Adipocyte (in vitro differentiated cells): Measurements from ENCODE around the gene CRYBG1.

ENCODE experiments used
- DNase-seq: peaks from one replicate; pipeline ENCODE4 v3.0.0-alpha.2; 2015; ENCODE audit warnings: low read depth
- H3K27me3 ChIP-seq: replicated peaks from 2 replicates; pipeline ENCODE4 v1.7.0; 2013; ENCODE audit warnings: mild to moderate bottlenecking, low read length, moderate library complexity; ENCODE audit not compliant: control insufficient read depth, insufficient read depth
- H3K36me3 ChIP-seq: 2 replicates; pipeline ENCODE4 v1.7.0; 2013; ENCODE audit warnings: low read length, mild to moderate bottlenecking, moderate library complexity; ENCODE audit not compliant: control insufficient read depth, insufficient read depth, severe bottlenecking
- H3K4me1 ChIP-seq: 2 replicates; pipeline ENCODE4 v1.7.0; 2013; ENCODE audit warnings: mild to moderate bottlenecking, low read length, moderate library complexity; ENCODE audit not compliant: control insufficient read depth, insufficient read depth
- H3K4me3 ChIP-seq: 2 replicates; pipeline ENCODE4 v1.7.0; 2013; ENCODE audit warnings: mild to moderate bottlenecking, low read length, moderate library complexity
- H3K9ac ChIP-seq: 2 replicates; pipeline ENCODE4 v1.7.0; 2013; ENCODE audit warnings: mild to moderate bottlenecking, low read length, moderate library complexity
- H3K9me3 ChIP-seq: 2 replicates; pipeline ENCODE4 v1.7.0; 2013; ENCODE audit warnings: mild to moderate bottlenecking, low read length, moderate library complexity; ENCODE audit not compliant: control insufficient read depth

Gene CRYBG1

DNA sequence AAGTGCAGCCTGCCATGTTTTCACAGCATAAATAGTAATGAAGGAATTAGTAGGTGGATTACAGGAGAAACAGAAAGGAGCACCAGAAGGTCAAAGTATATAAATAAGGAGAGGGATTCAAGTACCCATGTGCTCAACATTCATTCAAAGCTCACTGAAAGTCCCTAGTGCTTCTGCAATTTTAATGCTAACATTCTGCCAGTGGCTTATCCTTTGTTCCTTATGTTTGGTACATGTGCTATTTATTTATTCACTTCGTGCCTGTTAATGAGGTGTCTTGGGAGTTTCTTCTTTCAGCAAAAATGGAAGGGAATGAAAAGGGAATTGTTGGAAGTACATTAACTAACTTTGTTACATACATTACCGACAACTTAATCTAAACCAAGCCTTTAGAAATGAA lies 105.7 kb downstream of the CRYBG1 start:
- Histone ChIP-seq H3K36me3 (no peaks in the 10 kb centered on the region), H3K9ac (no peak overlapping the region), H3K4me1 (peaks cover 29% of the 10 kb centered on the region), H3K9me3 (no peaks in the 10 kb centered on the region), H3K4me3 (no peak overlapping the region), H3K27me3 (no peaks in the 10 kb centered on the region)
- DNase-seq, result no peak

DNA sequence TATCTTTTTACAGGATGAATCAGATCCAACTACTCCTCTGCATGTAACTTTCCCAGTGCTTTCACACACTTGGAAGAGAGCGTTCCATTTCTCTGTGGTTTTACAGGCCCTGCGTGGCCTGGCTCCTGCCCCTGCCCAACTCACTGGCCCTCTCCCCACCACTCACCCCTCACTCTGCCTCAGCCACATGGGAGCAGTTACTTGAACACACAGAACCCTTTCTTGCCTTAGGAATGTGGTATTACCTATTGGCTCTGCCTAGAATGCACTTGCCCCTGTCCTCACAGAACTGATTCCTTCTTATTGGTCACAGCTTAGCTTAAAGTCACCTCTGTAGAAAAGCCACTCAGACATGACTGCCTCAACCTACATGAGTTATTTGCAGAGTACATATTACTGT lies 108.4 kb downstream of the CRYBG1 start:
- Histone ChIP-seq H3K36me3 (no peaks in the 10 kb centered on the region), H3K9me3 (no peaks in the 10 kb centered on the region), H3K4me1 (peaks cover 40% of the 10 kb centered on the region), H3K4me3 (no peak overlapping the region), H3K27me3 (no peaks in the 10 kb centered on the region), H3K9ac (no peak overlapping the region)
- no peak for DNase-seq

DNA sequence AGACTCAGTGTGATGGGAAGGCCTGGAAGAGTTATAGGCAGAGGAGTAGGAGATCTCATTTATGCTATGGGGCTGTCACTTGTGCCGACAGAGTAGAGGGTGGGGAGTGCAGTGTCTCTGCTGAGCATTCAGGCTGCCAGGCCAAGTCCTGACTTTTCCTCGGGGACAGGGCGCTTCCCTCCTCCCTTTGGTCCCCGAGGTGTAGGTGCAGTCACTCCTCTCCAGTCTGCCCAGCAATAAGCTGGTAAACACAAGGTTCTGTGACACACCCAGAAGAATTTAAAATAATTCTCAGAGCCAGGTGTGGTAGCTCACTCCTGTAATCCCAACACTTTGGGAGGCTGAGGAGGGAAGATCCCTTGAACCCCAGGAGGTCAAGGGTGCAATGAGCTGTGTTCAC lies 109.4 kb downstream of the CRYBG1 start:
- peaks cover 47% of the 10 kb centered on the region for H3K4me1 ChIP-seq
- H3K4me3 ChIP-seq, result no peak overlapping the region
- H3K9ac ChIP-seq, result no peak overlapping the region
- H3K36me3 ChIP-seq, result no peaks in the 10 kb centered on the region
- H3K9me3 ChIP-seq, result no peaks in the 10 kb centered on the region
- no peak for DNase-seq
- H3K27me3 ChIP-seq, result no peaks in the 10 kb centered on the region

DNA sequence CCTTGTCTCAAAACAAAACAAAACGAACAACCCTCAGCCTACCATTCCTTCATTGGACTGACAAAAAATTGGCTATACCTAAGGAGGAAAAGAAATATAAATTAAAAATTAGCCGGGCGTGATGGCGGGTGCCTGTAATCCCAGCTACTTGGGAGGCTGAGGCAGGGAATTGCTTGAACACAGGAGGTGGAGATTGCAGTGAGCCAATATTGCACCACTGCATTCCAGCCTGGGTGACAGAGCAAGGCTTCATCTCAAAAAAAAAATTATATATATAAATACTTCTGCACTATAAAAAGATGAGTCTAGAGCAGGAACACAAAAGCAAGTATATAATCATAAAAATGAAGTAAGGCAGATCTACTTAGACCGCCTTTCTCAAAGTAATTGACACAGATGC lies 109.8 kb downstream of the CRYBG1 start:
- Histone ChIP-seq H3K4me1 (peaks cover 47% of the 10 kb centered on the region), H3K4me3 (no peak overlapping the region), H3K9ac (no peak overlapping the region), H3K27me3 (no peaks in the 10 kb centered on the region), H3K9me3 (no peaks in the 10 kb centered on the region), H3K36me3 (no peaks in the 10 kb centered on the region)
- DNase-seq, result peak; percentile 32

DNA sequence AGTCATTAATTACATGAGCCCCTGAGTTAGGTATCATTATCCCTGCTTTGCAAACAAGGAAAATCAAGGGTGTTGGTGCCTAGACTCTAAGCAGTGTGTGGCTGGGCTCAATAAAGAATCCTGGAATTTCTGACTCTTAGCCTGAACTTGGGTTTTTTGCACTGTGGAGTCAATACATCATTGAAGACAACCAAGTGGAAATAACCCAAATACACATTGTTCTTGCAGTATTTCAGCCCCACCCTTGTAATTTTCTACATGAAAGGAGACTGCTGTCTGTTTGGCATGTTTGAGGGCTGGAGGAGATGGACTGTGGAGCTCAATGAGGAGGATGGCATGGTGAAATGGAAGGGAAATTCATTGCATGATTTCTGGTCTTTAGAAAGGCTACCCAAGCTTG lies 110.3 kb downstream of the CRYBG1 start:
- Histone ChIP-seq H3K27me3 (no peaks in the 10 kb centered on the region), H3K9ac (no peak overlapping the region), H3K4me3 (no peak overlapping the region), H3K9me3 (no peaks in the 10 kb centered on the region), H3K36me3 (no peaks in the 10 kb centered on the region), H3K4me1 (peaks cover 47% of the 10 kb centered on the region)
- DNase-seq, result no peak

DNA sequence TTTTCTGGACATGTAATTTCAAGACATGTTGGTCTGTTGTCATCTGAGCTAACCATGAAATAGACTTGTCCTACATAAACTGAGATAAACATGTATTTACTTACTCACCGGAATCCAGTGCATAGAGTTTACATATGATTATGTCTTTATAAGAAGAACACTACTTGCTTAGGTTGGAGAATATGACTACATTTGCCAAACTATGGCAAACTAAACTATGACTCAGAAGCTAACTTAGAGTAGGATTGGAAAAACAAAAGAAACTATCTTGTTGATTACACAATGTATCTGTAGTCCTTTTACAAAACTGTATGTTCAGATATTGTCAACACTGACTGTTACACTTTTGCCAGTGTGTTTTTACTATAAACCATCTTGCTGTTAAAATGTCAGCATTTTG lies 113.3 kb downstream of the CRYBG1 start:
- no peaks in the 10 kb centered on the region for H3K9me3 ChIP-seq
- no peak overlapping the region for H3K9ac ChIP-seq
- peaks cover 44% of the 10 kb centered on the region for H3K4me1 ChIP-seq
- no peak overlapping the region for H3K4me3 ChIP-seq
- H3K27me3 ChIP-seq, result no peaks in the 10 kb centered on the region
- no peaks in the 10 kb centered on the region for H3K36me3 ChIP-seq
- DNase-seq, result peak; percentile 72

DNA sequence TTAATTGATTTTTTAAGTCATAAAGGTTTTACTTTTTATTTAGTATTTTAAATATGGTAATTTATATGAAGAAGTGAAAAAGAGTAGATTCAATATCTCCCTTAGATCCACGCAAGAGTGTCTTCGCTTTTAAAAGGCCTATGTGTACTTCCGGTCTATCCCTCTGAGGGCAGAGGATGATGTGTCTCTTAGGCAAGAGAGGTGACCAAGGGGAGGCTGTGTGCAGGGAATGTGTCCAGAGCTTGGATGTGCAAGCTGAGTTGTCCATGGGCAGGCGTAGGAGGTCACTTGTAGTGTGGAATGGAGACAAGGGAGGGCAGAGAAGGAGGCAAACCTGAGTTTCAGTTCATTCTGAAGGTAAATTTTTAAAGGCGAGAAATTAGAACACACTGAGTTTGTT lies 113.9 kb downstream of the CRYBG1 start:
- peaks cover 38% of the 10 kb centered on the region for H3K4me1 ChIP-seq
- no peaks in the 10 kb centered on the region for H3K27me3 ChIP-seq
- DNase-seq, result no peak
- H3K9me3 ChIP-seq, result no peaks in the 10 kb centered on the region
- no peaks in the 10 kb centered on the region for H3K36me3 ChIP-seq
- H3K4me3 ChIP-seq, result no peak overlapping the region
- no peak overlapping the region for H3K9ac ChIP-seq

DNA sequence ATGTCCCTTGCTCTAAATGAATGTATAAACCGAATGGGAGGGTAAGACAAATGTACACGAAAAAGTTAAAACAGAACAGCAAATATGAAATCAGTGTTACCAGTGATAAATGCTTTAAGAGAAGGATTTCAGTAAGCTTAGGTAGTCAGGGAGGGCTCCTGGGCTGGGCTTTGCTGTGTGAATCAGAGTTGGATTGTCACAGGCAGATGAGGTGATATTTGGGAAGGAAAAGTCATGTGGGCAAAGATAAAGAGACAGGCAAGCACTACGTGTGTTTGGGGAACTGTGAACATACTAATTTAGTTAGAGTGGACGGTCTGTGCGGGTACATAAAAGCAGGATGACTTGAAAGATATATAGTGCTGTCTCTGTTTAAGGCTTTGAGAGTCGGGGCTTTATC lies 114.8 kb downstream of the CRYBG1 start:
- no peaks in the 10 kb centered on the region for H3K36me3 ChIP-seq
- H3K4me1 ChIP-seq, result peaks cover 30% of the 10 kb centered on the region
- no peaks in the 10 kb centered on the region for H3K27me3 ChIP-seq
- no peaks in the 10 kb centered on the region for H3K9me3 ChIP-seq
- DNase-seq, result no peak
- H3K9ac ChIP-seq, result no peak overlapping the region
- no peak overlapping the region for H3K4me3 ChIP-seq

DNA sequence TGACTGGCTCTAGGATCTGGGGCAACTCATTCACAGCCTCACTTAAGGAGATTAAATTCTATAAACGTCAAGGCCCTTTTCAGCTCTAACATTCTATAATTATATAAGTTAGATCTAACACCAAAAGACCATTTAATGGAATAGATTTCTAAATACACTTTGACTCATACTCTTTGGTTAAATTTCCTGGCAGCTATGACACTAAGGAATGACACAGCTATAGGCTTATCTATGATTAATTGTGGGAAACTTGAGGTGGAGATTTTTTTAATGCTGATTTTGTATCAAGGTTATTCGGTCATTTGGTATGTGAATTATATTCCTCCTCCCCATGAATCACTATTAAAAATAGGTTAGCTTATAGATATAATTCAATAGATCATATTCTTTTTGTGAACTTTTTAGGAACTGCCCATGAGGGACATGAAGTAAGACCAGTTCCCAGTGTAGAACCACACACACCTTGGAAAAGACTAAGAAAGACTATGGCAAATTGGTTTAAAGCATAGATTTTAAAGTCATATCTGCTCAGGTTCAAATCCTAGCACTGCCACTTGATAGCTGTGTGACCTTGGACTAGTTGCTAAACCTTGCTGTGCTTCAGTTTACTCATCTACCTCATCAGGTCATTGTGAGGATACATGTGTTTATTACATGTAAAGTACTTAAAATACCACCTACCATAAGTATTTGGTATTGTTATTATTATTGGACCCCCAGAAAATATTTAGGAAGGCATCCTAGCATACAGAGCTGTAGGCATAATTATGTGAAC lies 116.0 kb downstream of the CRYBG1 start:
- no peaks in the 10 kb centered on the region for H3K36me3 ChIP-seq

DNA sequence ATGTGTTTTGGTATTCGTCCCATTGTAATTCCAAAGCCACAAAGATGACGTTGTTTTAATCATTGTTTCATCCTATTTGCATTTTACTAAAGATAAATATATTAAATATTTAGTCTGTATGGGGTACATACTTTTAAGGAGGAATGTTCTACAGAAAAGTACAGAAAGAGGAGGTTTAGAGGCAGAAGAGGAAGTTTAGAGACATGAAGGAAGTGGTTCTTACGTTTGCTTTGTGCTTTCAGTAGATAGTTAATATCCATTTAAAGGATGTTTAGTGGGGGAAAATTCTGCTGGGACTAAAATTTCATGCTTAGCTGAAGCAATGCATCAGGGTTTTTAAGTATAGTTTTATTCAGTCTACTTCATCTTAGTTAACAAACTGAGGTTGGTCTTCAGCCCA lies 116.6 kb downstream of the CRYBG1 start:
- Histone ChIP-seq H3K9me3 (no peaks in the 10 kb centered on the region), H3K4me1 (peaks cover 21% of the 10 kb centered on the region), H3K36me3 (no peaks in the 10 kb centered on the region), H3K27me3 (no peaks in the 10 kb centered on the region), H3K4me3 (no peak overlapping the region), H3K9ac (no peak overlapping the region)
- DNase-seq, result no peak

More for the DNA sequence above, 116.0 kb downstream of the CRYBG1 start:
- no peak for DNase-seq
- no peaks in the 10 kb centered on the region for H3K9me3 ChIP-seq
- peaks cover 21% of the 10 kb centered on the region for H3K4me1 ChIP-seq
- H3K9ac ChIP-seq, result no peak overlapping the region
- no peak overlapping the region for H3K4me3 ChIP-seq
- no peaks in the 10 kb centered on the region for H3K27me3 ChIP-seq

DNA sequence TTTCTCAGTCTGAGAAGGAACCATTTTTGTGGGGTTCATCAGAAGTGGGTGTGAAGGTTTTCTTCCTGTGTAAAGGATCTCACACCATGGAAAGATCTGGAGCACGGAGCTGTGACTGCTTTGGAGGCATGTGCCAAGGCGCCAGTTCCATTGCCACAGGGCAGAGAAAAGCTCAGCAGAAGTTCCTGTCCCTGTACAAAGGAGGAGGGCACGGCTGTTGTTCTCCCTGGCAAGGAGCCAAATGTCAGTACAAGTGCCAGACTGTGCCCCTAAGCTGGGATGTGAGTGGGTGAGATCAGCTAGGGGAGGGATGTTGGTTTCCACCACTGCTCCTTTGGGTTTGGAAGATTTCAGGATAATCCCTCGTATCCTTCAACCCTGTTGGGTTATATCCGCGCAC lies 117.3 kb downstream of the CRYBG1 start:
- Histone ChIP-seq H3K27me3 (no peaks in the 10 kb centered on the region), H3K9me3 (no peaks in the 10 kb centered on the region), H3K4me3 (no peak overlapping the region), H3K36me3 (no peaks in the 10 kb centered on the region), H3K4me1 (peaks cover 21% of the 10 kb centered on the region), H3K9ac (no peak overlapping the region)
- no peak for DNase-seq

DNA sequence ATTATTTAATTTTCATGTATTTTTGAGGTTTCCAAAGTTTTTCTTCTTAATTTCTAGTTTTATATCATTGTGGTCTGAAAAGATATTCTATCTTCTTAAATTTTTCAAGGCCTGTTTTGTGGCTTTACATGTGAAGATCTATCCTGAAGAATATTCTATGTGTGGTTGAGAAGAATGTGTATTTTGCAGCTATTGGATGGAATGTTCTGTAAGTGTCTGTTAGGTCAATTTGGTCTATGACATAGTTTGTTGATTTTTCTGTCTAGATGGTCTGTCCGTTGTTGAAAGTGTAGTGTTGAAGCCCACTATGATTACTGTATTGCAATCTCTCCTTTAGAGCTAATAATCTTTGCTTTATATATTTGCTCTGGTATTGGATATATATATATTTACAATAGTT lies 125.7 kb downstream of the CRYBG1 start:
- Histone ChIP-seq H3K36me3 (no peaks in the 10 kb centered on the region), H3K9ac (no peak overlapping the region), H3K9me3 (no peaks in the 10 kb centered on the region), H3K4me1 (peaks cover 14% of the 10 kb centered on the region), H3K4me3 (no peak overlapping the region), H3K27me3 (no peaks in the 10 kb centered on the region)
- no peak for DNase-seq
